ENCODE measurements around the gene ZBTB47.

Gene ZBTB47

DNA sequence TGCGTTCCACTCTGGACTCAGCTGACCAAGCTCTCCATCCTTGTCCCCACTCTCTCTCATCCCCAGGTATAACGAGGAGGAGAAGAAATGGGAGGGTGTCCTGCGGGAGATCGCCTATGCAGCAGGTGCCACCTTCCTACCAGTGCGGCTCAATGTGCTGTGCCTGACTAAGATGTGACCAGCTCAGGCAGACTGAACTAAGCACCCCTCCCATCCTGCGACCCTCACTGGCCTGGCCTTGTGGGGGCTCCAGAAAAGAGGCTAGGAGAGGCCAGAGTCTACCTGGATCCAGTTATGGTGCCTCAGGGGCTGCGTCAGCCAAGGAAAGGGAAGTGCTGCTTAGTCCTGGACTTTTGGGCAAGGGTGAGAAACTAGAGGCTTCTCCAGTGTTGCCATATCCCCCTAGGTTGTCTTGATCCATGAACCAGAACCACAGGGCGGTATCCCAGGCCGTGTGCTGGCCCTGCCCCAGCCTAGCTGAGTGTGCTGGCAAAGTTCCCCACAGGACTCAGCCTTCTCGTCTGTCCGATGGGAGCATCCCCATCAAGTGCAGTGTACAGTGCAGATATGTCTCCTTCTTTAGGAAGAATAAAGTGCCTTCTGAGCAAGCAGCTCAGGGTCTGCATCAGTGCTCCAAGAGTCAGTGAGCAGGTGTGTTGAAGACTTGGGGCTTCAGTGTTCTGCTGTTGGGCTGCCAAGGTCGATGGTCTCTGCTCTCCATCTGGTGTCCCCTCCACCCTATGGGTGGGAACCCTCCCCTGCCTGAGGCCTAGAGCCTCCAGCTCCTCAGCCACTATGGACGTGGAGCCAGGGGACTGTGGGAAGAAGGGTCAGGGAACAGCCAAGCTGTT, 38.5 kb downstream of the ZBTB47 start:
- DNase-seq (ENCODE audit: low spot score), result no peak
- TF ChIP-seq CTCF (IDR thresholded peaks at IDR 0.05; ENCODE audit: poor library complexity, severe bottlenecking), result no peak

GRCh38 chr3:42692667-42693529, 39.4 kb downstream of the ZBTB47 start:
- ATAC-seq (ENCODE audit: low read depth) (peak; percentile 33; the same call in 1 of the 3 replicates), DNase-seq (ENCODE audit: low spot score) (no peak)
- Histone ChIP-seq H3K4me3 (ENCODE audit: severe bottlenecking) (no peak overlapping the region), H3K9me3 (ENCODE audit: severe bottlenecking) (no peaks in the 10 kb centered on the region), H3K4me1 (ENCODE audit: insufficient read depth, poor library complexity, severe bottlenecking) (no peaks in the 10 kb centered on the region), H3K36me3 (ENCODE audit: low read depth) (no peaks in the 10 kb centered on the region), H3K27me3 (ENCODE audit: insufficient read depth, poor library complexity, severe bottlenecking) (no peaks in the 10 kb centered on the region), H3K27ac (ENCODE audit: poor library complexity, severe bottlenecking) (no peak overlapping the region)
- TF ChIP-seq CTCF (IDR thresholded peaks at IDR 0.05; ENCODE audit: poor library complexity, severe bottlenecking), result no peak

More for the DNA sequence above, 38.5 kb downstream of the ZBTB47 start:
- H3K9me3 ChIP-seq (ENCODE audit: severe bottlenecking), result no peaks in the 10 kb centered on the region
- ATAC-seq (ENCODE audit: low read depth), result no peak
- H3K4me1 ChIP-seq (ENCODE audit: insufficient read depth, poor library complexity, severe bottlenecking), result no peaks in the 10 kb centered on the region
- H3K27me3 ChIP-seq (ENCODE audit: insufficient read depth, poor library complexity, severe bottlenecking), result no peaks in the 10 kb centered on the region
- H3K36me3 ChIP-seq (ENCODE audit: low read depth), result no peaks in the 10 kb centered on the region
- no peak overlapping the region for H3K4me3 ChIP-seq (ENCODE audit: severe bottlenecking)
- no peak overlapping the region for H3K27ac ChIP-seq (ENCODE audit: poor library complexity, severe bottlenecking)

DNA sequence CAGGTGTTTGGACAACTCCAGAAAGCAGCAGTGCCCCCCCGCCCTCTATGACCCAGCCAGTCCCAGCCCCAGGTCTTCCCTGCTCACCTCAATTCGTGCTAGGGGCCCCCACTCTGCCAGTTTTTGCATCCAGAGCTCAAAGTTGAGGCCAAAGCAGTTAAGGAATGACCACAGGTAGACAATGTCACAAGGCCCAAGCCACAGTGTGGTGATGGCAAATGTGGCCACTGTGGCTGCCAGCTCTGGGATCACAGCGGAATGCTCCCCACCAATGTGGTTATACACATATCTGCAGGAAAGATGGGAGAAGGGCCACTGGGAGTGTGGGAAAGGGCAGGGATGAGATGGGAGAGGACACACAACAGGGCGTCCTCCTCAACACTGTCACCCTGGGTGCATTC, 40.0 kb downstream of the ZBTB47 start:
- Histone ChIP-seq H3K27ac (ENCODE audit: poor library complexity, severe bottlenecking) (no peak overlapping the region), H3K9me3 (ENCODE audit: severe bottlenecking) (no peaks in the 10 kb centered on the region), H3K36me3 (ENCODE audit: low read depth) (no peaks in the 10 kb centered on the region), H3K27me3 (ENCODE audit: insufficient read depth, poor library complexity, severe bottlenecking) (no peaks in the 10 kb centered on the region), H3K4me1 (ENCODE audit: insufficient read depth, poor library complexity, severe bottlenecking) (no peaks in the 10 kb centered on the region), H3K4me3 (ENCODE audit: severe bottlenecking) (no peak overlapping the region)
- ATAC-seq (ENCODE audit: low read depth) (no peak), DNase-seq (ENCODE audit: low spot score) (no peak)
- no peak for TF ChIP-seq CTCF (IDR thresholded peaks at IDR 0.05; ENCODE audit: poor library complexity, severe bottlenecking)

- Histone ChIP-seq H3K27ac (ENCODE audit: poor library complexity, severe bottlenecking) (no peak overlapping the region), H3K4me1 (ENCODE audit: insufficient read depth, poor library complexity, severe bottlenecking) (no peaks in the 10 kb centered on the region), H3K9me3 (ENCODE audit: severe bottlenecking) (no peaks in the 10 kb centered on the region), H3K36me3 (ENCODE audit: low read depth) (no peaks in the 10 kb centered on the region), H3K27me3 (ENCODE audit: insufficient read depth, poor library complexity, severe bottlenecking) (no peaks in the 10 kb centered on the region), H3K4me3 (ENCODE audit: severe bottlenecking) (no peak overlapping the region)
- ATAC-seq (ENCODE audit: low read depth) (no peak), DNase-seq (ENCODE audit: low spot score) (no peak)
- no peak for TF ChIP-seq CTCF (IDR thresholded peaks at IDR 0.05; ENCODE audit: poor library complexity, severe bottlenecking)
Measured at GRCh38 chr3:42694366-42694765, 40.9 kb downstream of the ZBTB47 start.
